ENCODE results near the gene RTN4R. TPM values are rescaled to one million over a fixed set of nuclear protein-coding genes. Genes with fewer than 3 reads are reported as not detected.

Gene RTN4R
- total and polyA plus RNA-seq, 9 of the 15 experiments (the other 6 are each of a cell fraction or from before 2014, with no cell fraction given) = 0.04 to 2.8 (median 1.4) TPM; not detected in 3

GRCh38 chr22:20223421-20224255 lies 44.5 kb downstream of the RTN4R start (continued):
- TF ChIP-seq E4F1 (CRISPR knock-in tag; IDR thresholded peaks at IDR 0.05; ENCODE audit: borderline replicate concordance) = no peak
- TF ChIP-seq ZFP36 (IDR thresholded peaks at IDR 0.05; ENCODE audit: low read depth, low read length, partially characterized antibody) = no peak
- TF ChIP-seq ZNF75A (CRISPR knock-in tag; IDR thresholded peaks at IDR 0.05) = no peak
- TF ChIP-seq RBM14 (IDR thresholded peaks at IDR 0.05; ENCODE audit: borderline replicate concordance, insufficient read depth, low read depth, low read length) = 0 out of 2 replicates have a peak, but pooled peaks have one; percentile 8
- no peak for TF ChIP-seq ZNF79 (CRISPR knock-in tag; IDR thresholded peaks at IDR 0.05; ENCODE audit: low read depth)
- TF ChIP-seq ZNF830 (CRISPR knock-in tag; IDR thresholded peaks at IDR 0.05) = no peak
- no peak for TF ChIP-seq SRSF1 (IDR thresholded peaks at IDR 0.05; ENCODE audit: low read depth, low read length)
- TF ChIP-seq ZBTB8A (IDR thresholded peaks at IDR 0.05; ENCODE audit: partially characterized antibody) = no peak
- TF ChIP-seq ZNF398 (CRISPR knock-in tag; IDR thresholded peaks at IDR 0.05) = no peak
- no peak for TF ChIP-seq HMG20B (CRISPR knock-in tag; IDR thresholded peaks at IDR 0.05)
- TF ChIP-seq FOXK2 (conservative IDR thresholded peaks at IDR 0.05 in 1 of 2, IDR thresholded peaks at IDR 0.05 in 1 of 2; ENCODE audit: low read depth in 2 of 2) = no peak
- no peak for TF ChIP-seq ZNF644 (tag; IDR thresholded peaks at IDR 0.05; ENCODE audit: low read depth)
- no peak for TF ChIP-seq TRIM24 (IDR thresholded peaks at IDR 0.05)
- TF ChIP-seq MYBL2 (IDR thresholded peaks at IDR 0.05; ENCODE audit: low read depth) = no peak
- TF ChIP-seq MYBL2 (CRISPR knock-in tag; IDR thresholded peaks at IDR 0.05; ENCODE audit: borderline replicate concordance) = 0 out of 2 replicates have a peak, but pooled peaks have one; percentile 56
- TF ChIP-seq RNF2 (IDR thresholded peaks at IDR 0.05) = no peak
- no peak for TF ChIP-seq JUN (IDR thresholded peaks at IDR 0.05; ENCODE audit: borderline replicate concordance, low read depth, low read length)
- peak; percentile 54; the same call in 1 of the 2 replicates for TF ChIP-seq JUN (CRISPR knock-in tag; IDR thresholded peaks at IDR 0.05; ENCODE audit: borderline replicate concordance)
- no peak for TF ChIP-seq KDM5B (IDR thresholded peaks at IDR 0.05; ENCODE audit: insufficient replicate concordance, low read depth, low read length)
- TF ChIP-seq CBX3 (IDR thresholded peaks at IDR 0.05; ENCODE audit: borderline replicate concordance in 1 of 2, low read length in 2 of 2) = no peak
- no peak for TF ChIP-seq FOXM1 (IDR thresholded peaks at IDR 0.05; ENCODE audit: low read depth)
- TF ChIP-seq FOXM1 (CRISPR knock-in tag; IDR thresholded peaks at IDR 0.05; ENCODE audit: low read depth) = no peak
- TF ChIP-seq TCF7 (IDR thresholded peaks at IDR 0.05; ENCODE audit: borderline replicate concordance) = no peak
- TF ChIP-seq ZNF707 (CRISPR knock-in tag; conservative IDR thresholded peaks at IDR 0.05) = no peak

Data from K562 (cell line).